ENCODE data around the gene ZNF839. TPM values are rescaled to one million over a fixed set of nuclear protein-coding genes. Genes with fewer than 3 reads are reported as not detected.

ZNF839 gene
- total RNA-seq, 4 donors from 2014 or later, result 4.7 to 7.2 (median 6.1) TPM

GRCh38 chr14:102356280-102356679, 36.7 kb downstream of the ZNF839 start:
- Histone ChIP-seq H3K27ac (no peak overlapping the region), H3K36me3 (peaks cover 7 to 90% (median 29%) of the 10 kb centered on the region in 3 donors), H3K27me3 (no peaks in the 10 kb centered on the region), H3K9me3 (no peaks in the 10 kb centered on the region), H3K4me1 (peaks cover under 1 to 16% (median 2%) of the 10 kb centered on the region in 3 donors), H3K4me3 (no peak overlapping the region)
- WGBS, 2 donors, result 73 to 82% methylated on average over 3 of the region's 3 CpGs
- TF ChIP-seq POLR2A (IDR thresholded peaks at IDR 0.05), result no peak
- TF ChIP-seq, protein P1, sequence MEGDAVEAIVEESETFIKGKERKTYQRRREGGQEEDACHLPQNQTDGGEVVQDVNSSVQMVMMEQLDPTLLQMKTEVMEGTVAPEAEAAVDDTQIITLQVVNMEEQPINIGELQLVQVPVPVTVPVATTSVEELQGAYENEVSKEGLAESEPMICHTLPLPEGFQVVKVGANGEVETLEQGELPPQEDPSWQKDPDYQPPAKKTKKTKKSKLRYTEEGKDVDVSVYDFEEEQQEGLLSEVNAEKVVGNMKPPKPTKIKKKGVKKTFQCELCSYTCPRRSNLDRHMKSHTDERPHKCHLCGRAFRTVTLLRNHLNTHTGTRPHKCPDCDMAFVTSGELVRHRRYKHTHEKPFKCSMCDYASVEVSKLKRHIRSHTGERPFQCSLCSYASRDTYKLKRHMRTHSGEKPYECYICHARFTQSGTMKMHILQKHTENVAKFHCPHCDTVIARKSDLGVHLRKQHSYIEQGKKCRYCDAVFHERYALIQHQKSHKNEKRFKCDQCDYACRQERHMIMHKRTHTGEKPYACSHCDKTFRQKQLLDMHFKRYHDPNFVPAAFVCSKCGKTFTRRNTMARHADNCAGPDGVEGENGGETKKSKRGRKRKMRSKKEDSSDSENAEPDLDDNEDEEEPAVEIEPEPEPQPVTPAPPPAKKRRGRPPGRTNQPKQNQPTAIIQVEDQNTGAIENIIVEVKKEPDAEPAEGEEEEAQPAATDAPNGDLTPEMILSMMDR (IDR thresholded peaks at IDR 0.05), result no peak
- no peak for DNase-seq
- intact Hi-C loops (cut with DNase I), result no loop called here

GRCh38 chr14:102359341-102359740, 39.8 kb downstream of the ZNF839 start:
- 90 to 98% methylated on average over 2 of the region's 2 CpGs for WGBS, 2 donors
- peaks cover 15 to 32% (median 19%) of the 10 kb centered on the region in 3 donors for H3K4me1 ChIP-seq

GRCh38 chr14:102360388-102360787, 40.8 kb downstream of the ZNF839 start:
- H3K36me3 ChIP-seq, result peaks cover 0 to 49% (median 9%) of the 10 kb centered on the region in 3 donors
- no peaks in the 10 kb centered on the region for H3K9me3 ChIP-seq
- TF ChIP-seq, protein P1 (IDR thresholded peaks at IDR 0.05), result no peak
- TF ChIP-seq POLR2A (IDR thresholded peaks at IDR 0.05), result no peak
- no peaks in the 10 kb centered on the region for H3K27me3 ChIP-seq
- DNase-seq, result no peak
- H3K4me3 ChIP-seq, result no peak overlapping the region
- 96 to 97% methylated on average over 3 of the region's 3 CpGs for WGBS, 2 donors
- H3K27ac ChIP-seq, result no peak overlapping the region
- H3K4me1 ChIP-seq, result peaks cover 15 to 36% (median 19%) of the 10 kb centered on the region in 3 donors
- intact Hi-C loops (cut with DNase I), result no loop called here

More at GRCh38 chr14:102359341-102359740, 39.8 kb downstream of the ZNF839 start:
- DNase-seq, result no peak
- no peak overlapping the region for H3K27ac ChIP-seq
- H3K4me3 ChIP-seq, result no peak overlapping the region
- intact Hi-C loops (cut with DNase I), result no loop called here
- H3K36me3 ChIP-seq, result peaks cover 0 to 60% (median 18%) of the 10 kb centered on the region in 3 donors
- TF ChIP-seq POLR2A (IDR thresholded peaks at IDR 0.05), result no peak
- TF ChIP-seq, protein P1 (IDR thresholded peaks at IDR 0.05), result no peak
- no peaks in the 10 kb centered on the region for H3K9me3 ChIP-seq
- no peaks in the 10 kb centered on the region for H3K27me3 ChIP-seq

DNA sequence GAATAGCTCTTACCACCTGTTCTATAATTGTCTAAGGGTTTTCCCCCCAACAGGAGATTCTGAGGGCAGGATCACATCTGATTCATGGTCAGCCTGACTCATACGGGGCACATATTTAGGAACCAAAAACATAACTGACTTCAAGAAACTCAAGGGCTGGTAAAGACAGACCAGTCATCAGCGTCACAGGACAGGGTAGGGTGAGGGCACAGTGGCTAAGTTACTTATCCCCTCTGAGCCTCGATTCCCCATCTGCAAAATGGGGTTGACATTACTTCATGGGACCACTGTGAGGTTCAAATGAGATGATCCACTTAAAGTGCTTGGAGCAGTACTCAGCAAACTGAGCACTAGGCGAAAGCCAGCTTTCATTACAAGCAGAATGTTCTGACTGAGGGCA, 42.5 kb downstream of the ZNF839 start:
- Histone ChIP-seq H3K27ac (peak overlapping the region; percentile 90 to 96 (median 93)), H3K9me3 (no peaks in the 10 kb centered on the region), H3K27me3 (no peaks in the 10 kb centered on the region), H3K4me1 (peaks cover 15 to 36% (median 19%) of the 10 kb centered on the region in 3 donors), H3K4me3 (peak overlapping the region; percentile 75 to 99 (median 85)), H3K36me3 (peaks cover 0 to 32% (median 9%) of the 10 kb centered on the region in 3 donors)
- TF ChIP-seq, protein P1 (IDR thresholded peaks at IDR 0.05), result no peak
- no peak for TF ChIP-seq POLR2A (IDR thresholded peaks at IDR 0.05)
- 11 to 14% methylated on average over 4 of the region's 4 CpGs for WGBS, 2 donors
- no peak for DNase-seq
- intact Hi-C loops (cut with DNase I), result no loop called here

- peak in 3 of 4 donors; percentile 14 to 81 (median 73) for TF ChIP-seq POLR2A (IDR thresholded peaks at IDR 0.05)
- TF ChIP-seq, protein P1 (IDR thresholded peaks at IDR 0.05), result no peak
- peak; percentile 82 for DNase-seq
- WGBS, 2 donors, result 0% methylated on average over 14 to 17 of the region's 58 CpGs
- intact Hi-C loops (cut with DNase I), result no loop called here
- Histone ChIP-seq H3K27ac (peak within 1 kb of the TSS; percentile 90 to 96 (median 93)), H3K4me1 (peaks cover 15 to 36% (median 19%) of the 10 kb centered on the region in 3 donors), H3K4me3 (peak within 1 kb of the TSS; percentile 75 to 99 (median 85)), H3K36me3 (peaks cover 0 to 27% (median 8%) of the 10 kb centered on the region in 3 donors), H3K9me3 (no peaks in the 10 kb centered on the region), H3K27me3 (no peaks in the 10 kb centered on the region)
Observed at GRCh38 chr14:102362545-102363181, 43.1 kb downstream of the ZNF839 start, which contains the start of the genes CINP and TECPR2. TSS of gene CINP (minus strand) at chr14:102362890. CDS start at chr14:102362851, 39 bp downstream. TSS of gene TECPR2 (plus strand) at chr14:102362941. CDS start at chr14:102376722, 13,781 bp downstream.
